H9 (cell line): Measurements from ENCODE around the gene GBGT1. TPM values are rescaled to one million over a fixed set of nuclear protein-coding genes. Genes with fewer than 3 reads are reported as not detected.
A peak's percentile ranks its signal among the peaks of the same experiment; 100 is the strongest.

Experiments used
- DNase-seq: peaks from one replicate; pipeline ENCODE4 v3.0.0-alpha.2; 2017
- H2AFZ ChIP-seq: one replicate; pipeline ENCODE4 v1.6.1; 2013; ENCODE audit warnings: mild to moderate bottlenecking, low read length, control low read depth, moderate library complexity
- H2AK5ac ChIP-seq: 2 replicates; pipeline ENCODE4 v1.6.1; 2013; ENCODE audit warnings: low read length, control low read depth, mixed read lengths; ENCODE audit not compliant: insufficient read length
- H2BK120ac ChIP-seq: one replicate; pipeline ENCODE4 v1.6.1; 2013; ENCODE audit warnings: low read depth, mild to moderate bottlenecking, low read length, control low read depth, inconsistent platforms; ENCODE audit not compliant: poor library complexity, severe bottlenecking
- H2BK12ac ChIP-seq: 2 replicates; pipeline ENCODE4 v1.6.1; 2013; ENCODE audit warnings: low read length, control low read depth, mixed read lengths, low read depth; ENCODE audit not compliant: insufficient read length
- H2BK15ac ChIP-seq: 2 replicates; pipeline ENCODE4 v1.6.1; 2013; ENCODE audit warnings: low read depth, low read length, control low read depth
- H2BK20ac ChIP-seq: one replicate; pipeline ENCODE4 v1.6.1; 2013; ENCODE audit warnings: low read depth, mild to moderate bottlenecking, low read length, control low read depth, inconsistent platforms; ENCODE audit not compliant: poor library complexity, severe bottlenecking
- H2BK5ac ChIP-seq: 2 replicates; pipeline ENCODE4 v1.6.1; 2013; ENCODE audit warnings: low read length, control low read depth, mixed read lengths; ENCODE audit not compliant: insufficient read length
- H3K14ac ChIP-seq: 2 replicates; pipeline ENCODE4 v1.6.1; 2013; ENCODE audit warnings: low read length, control low read depth; ENCODE audit not compliant: insufficient read depth
- H3K18ac ChIP-seq: 2 replicates; pipeline ENCODE4 v1.6.1; 2013; ENCODE audit warnings: low read depth, mild to moderate bottlenecking, mixed read lengths, low read length, control low read depth; ENCODE audit not compliant: insufficient read length
- H3K23ac ChIP-seq: 2 replicates; pipeline ENCODE4 v1.6.1; 2013; ENCODE audit warnings: low read length, control low read depth, mixed read lengths, low read depth; ENCODE audit not compliant: insufficient read length
- H3K23me2 ChIP-seq: 2 replicates; pipeline ENCODE4 v1.6.1; 2013; ENCODE audit warnings: low read depth, mild to moderate bottlenecking, mixed read lengths, low read length, control low read depth; ENCODE audit not compliant: insufficient read length, poor library complexity, severe bottlenecking
- H3K27ac ChIP-seq: 2 replicates; pipeline ENCODE4 v1.5.1; 2013; ENCODE audit warnings: low read length, control low read depth, mixed read lengths, low read depth; ENCODE audit not compliant: insufficient read length
- H3K27me3 ChIP-seq: 2 replicates; pipeline ENCODE4 v1.6.1; 2013; ENCODE audit warnings: low read length, control low read depth, inconsistent platforms; ENCODE audit not compliant: insufficient read depth
- H3K4ac ChIP-seq: 2 replicates; pipeline ENCODE4 v1.6.1; 2013; ENCODE audit warnings: low read depth, mild to moderate bottlenecking, control low read depth, inconsistent platforms, low read length, moderate library complexity
- H3K4me1 ChIP-seq: 2 replicates; pipeline ENCODE4 v1.6.1; 2013; ENCODE audit warnings: low read length, control low read depth, inconsistent platforms; ENCODE audit not compliant: insufficient read depth
- H3K4me2 ChIP-seq: 2 replicates; pipeline ENCODE4 v1.6.1; 2013; ENCODE audit warnings: low read length, control low read depth, mixed read lengths; ENCODE audit not compliant: insufficient read length, insufficient read depth
- H3K56ac ChIP-seq: 2 replicates; pipeline ENCODE4 v1.6.1; 2013; ENCODE audit warnings: low read depth, mild to moderate bottlenecking, mixed read lengths, low read length, control low read depth; ENCODE audit not compliant: insufficient read length
- H3K79me1 ChIP-seq: 2 replicates; pipeline ENCODE4 v1.6.1; 2013; ENCODE audit warnings: low read depth, mild to moderate bottlenecking, moderate library complexity, low read length, control low read depth, inconsistent platforms; ENCODE audit not compliant: insufficient read depth, poor library complexity, severe bottlenecking
- H3K79me2 ChIP-seq: 2 replicates; pipeline ENCODE4 v1.6.1; 2013; ENCODE audit warnings: low read length, control low read depth, inconsistent platforms; ENCODE audit not compliant: insufficient read depth
- H3K9ac ChIP-seq: 2 replicates; pipeline ENCODE4 v1.6.1; 2013; ENCODE audit warnings: low read length, control low read depth, mixed read lengths; ENCODE audit not compliant: insufficient read length; ENCODE audit errors: extremely low read depth
- H3K9me3 ChIP-seq: one replicate; pipeline ENCODE4 v1.6.1; 2013; ENCODE audit warnings: low read depth, low read length, inconsistent platforms; ENCODE audit not compliant: control insufficient read depth
- H3T11ph ChIP-seq: one replicate; pipeline ENCODE4 v1.6.1; 2013; ENCODE audit warnings: mild to moderate bottlenecking, low read length, control low read depth, inconsistent platforms
- H4K20me1 ChIP-seq: one replicate; pipeline ENCODE4 v1.6.1; 2013; ENCODE audit not compliant: control insufficient read depth, insufficient read length, insufficient read depth
- H4K5ac ChIP-seq: 2 replicates; pipeline ENCODE4 v1.6.1; 2013; ENCODE audit warnings: low read depth, mild to moderate bottlenecking, mixed read lengths, low read length, control low read depth; ENCODE audit not compliant: insufficient read length
- H4K8ac ChIP-seq: replicated peaks from 2 replicates; pipeline ENCODE4 v1.6.1; 2013; ENCODE audit warnings: low read length, control low read depth, mixed read lengths, low read depth; ENCODE audit not compliant: insufficient read length
- H4K91ac ChIP-seq: 2 replicates; pipeline ENCODE4 v1.6.1; 2013; ENCODE audit warnings: low read depth, mild to moderate bottlenecking, moderate library complexity, mixed read lengths, low read length, control low read depth; ENCODE audit not compliant: insufficient read length
- H3K27ac Mint-ChIP-seq, 3 experiments: 2 replicates in 2 of 3; 3 replicates in 1 of 3; pipeline ENCODE4 v1.8.0; 2020 to 2021; ENCODE audit warnings: mixed read lengths in 3 of 3, mild to moderate bottlenecking in 1 of 3, moderate library complexity in 1 of 3
- H3K27me3 Mint-ChIP-seq: 2 replicates; pipeline ENCODE4 v1.8.0; 2021; ENCODE audit warnings: low read depth, mild to moderate bottlenecking, moderate library complexity, mixed read lengths
- H3K36me3 Mint-ChIP-seq, 3 experiments: 2 replicates in 2 of 3; 3 replicates in 1 of 3; pipeline ENCODE4 v1.8.0; 2020 to 2021; ENCODE audit warnings: low read depth in 3 of 3, mixed read lengths in 3 of 3; ENCODE audit not compliant: insufficient read depth in 1 of 3
- H3K4me1 Mint-ChIP-seq, 2 experiments: 2 replicates each; pipeline ENCODE4 v1.8.0; 2020; ENCODE audit warnings: mixed read lengths in 2 of 2
- H3K4me3 Mint-ChIP-seq, 2 experiments: 2 replicates in 1 of 2; 3 replicates in 1 of 2; pipeline ENCODE4 v1.8.0; 2020 to 2021; ENCODE audit warnings: mild to moderate bottlenecking in 2 of 2, mixed read lengths in 2 of 2, moderate library complexity in 1 of 2
- H3K9me3 Mint-ChIP-seq, 2 experiments: 2 replicates in 1 of 2; 3 replicates in 1 of 2; pipeline ENCODE4 v1.8.0; 2020; ENCODE audit warnings: mild to moderate bottlenecking in 2 of 2, mixed read lengths in 2 of 2, moderate library complexity in 1 of 2
- CTCF ChIP-seq: fragments of 200-600 bp; sonication (generic); conservative IDR thresholded peaks from 3 replicates; pipeline ENCODE4 v1.8.0; 2021; ENCODE audit warnings: antibody characterized with exemption, mild to moderate bottlenecking
- WGBS: extraction: QIAGEN DNeasy Blood & Tissue Kit; methylation state at CpG from one replicate; pipeline ENCODE4 v1.1.7; 2013; ENCODE audit warnings: missing lambda C conversion rate, low lambda C conversion rate, mixed read lengths; ENCODE audit not compliant: insufficient read length; ENCODE audit errors: extremely low coverage; 5-methylcytosine and 5-hydroxymethylcytosine counted together
- total RNA-seq: library from RNA; stranded (reverse); gene quantifications from 2 replicates; pipeline ENCODE4 v1.2.1, GENCODE V29; 2021

The GBGT1 gene
- total RNA-seq, 1 experiment from 2014 or later = 9.3 TPM

GRCh38 chr9:133131506-133131905 is 32.2 kb downstream of the GBGT1 start:
- H3K36me3 Mint-ChIP-seq = no peaks in the 10 kb centered on the region
- Histone ChIP-seq H4K20me1 (no peaks in the 10 kb centered on the region), H3K27ac (no peak overlapping the region), H3K56ac (no peak overlapping the region), H3K4me2 (no peak overlapping the region), H4K91ac (no peak overlapping the region), H2AK5ac (no peak overlapping the region), H3K18ac (no peak overlapping the region), H2BK15ac (no peak overlapping the region), H3K4ac (no peak overlapping the region), H3K14ac (no peak overlapping the region), H3K79me1 (no peaks in the 10 kb centered on the region), H3K9me3 (no peaks in the 10 kb centered on the region), H3K79me2 (no peaks in the 10 kb centered on the region), H2AFZ (no peak overlapping the region), H2BK20ac (no peak overlapping the region), H4K5ac (no peak overlapping the region), H4K8ac (no peak overlapping the region), H2BK120ac (no peak overlapping the region), H3T11ph (no peak overlapping the region), H3K23me2 (peaks cover 3% of the 10 kb centered on the region), H3K27me3 (no peaks in the 10 kb centered on the region), H3K23ac (no peak overlapping the region), H2BK5ac (no peak overlapping the region), H3K4me1 (no peaks in the 10 kb centered on the region), H2BK12ac (no peak overlapping the region), H3K9ac (no peak overlapping the region)
- H3K27me3 Mint-ChIP-seq = peaks cover 6% of the 10 kb centered on the region; the same call in 1 of the 2 replicates
- no peak overlapping the region for H3K4me3 Mint-ChIP-seq
- no peaks in the 10 kb centered on the region for H3K9me3 Mint-ChIP-seq
- DNase-seq = no peak
- no CpG with 5 or more reads among the region's 5 CpGs for WGBS
- H3K27ac Mint-ChIP-seq = peak overlapping the region in 2 of 3 experiments; percentile 21 to 75; a peak in 2 of 7 replicates
- TF ChIP-seq CTCF = no peak
- peaks cover 7 to 15% of the 10 kb centered on the region in 2 experiments; a peak in 3 of 4 replicates for H3K4me1 Mint-ChIP-seq
